ENCODE measurements around the gene DIS3L2.

DIS3L2 gene

DNA sequence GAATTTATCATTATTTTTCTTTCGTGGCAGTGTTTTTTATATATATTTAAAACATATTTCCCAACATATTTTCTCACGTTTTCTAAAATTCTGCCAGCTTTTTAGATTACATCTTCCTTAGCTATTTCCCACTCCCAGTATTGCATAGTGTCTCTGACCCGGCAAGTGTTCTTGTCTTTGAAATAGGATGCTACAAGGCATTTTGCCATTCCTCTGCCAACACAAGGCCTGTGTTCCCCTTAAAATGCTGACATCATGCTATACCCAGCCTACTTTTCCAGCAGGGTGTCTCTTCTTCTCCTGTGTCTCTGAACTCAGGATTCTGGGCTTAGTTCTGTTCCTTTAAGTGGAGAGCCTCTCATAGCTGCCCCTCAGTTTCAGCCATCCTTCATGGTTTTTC, 115.2 kb downstream of the DIS3L2 start:
- in situ Hi-C loops (cut with MboI; ENCODE audit: low pct_unique_long_range_greater_than_20kb, low sequenced_read_pairs, unreplicated experiment), result no loop called here
- TF ChIP-seq, protein P1, sequence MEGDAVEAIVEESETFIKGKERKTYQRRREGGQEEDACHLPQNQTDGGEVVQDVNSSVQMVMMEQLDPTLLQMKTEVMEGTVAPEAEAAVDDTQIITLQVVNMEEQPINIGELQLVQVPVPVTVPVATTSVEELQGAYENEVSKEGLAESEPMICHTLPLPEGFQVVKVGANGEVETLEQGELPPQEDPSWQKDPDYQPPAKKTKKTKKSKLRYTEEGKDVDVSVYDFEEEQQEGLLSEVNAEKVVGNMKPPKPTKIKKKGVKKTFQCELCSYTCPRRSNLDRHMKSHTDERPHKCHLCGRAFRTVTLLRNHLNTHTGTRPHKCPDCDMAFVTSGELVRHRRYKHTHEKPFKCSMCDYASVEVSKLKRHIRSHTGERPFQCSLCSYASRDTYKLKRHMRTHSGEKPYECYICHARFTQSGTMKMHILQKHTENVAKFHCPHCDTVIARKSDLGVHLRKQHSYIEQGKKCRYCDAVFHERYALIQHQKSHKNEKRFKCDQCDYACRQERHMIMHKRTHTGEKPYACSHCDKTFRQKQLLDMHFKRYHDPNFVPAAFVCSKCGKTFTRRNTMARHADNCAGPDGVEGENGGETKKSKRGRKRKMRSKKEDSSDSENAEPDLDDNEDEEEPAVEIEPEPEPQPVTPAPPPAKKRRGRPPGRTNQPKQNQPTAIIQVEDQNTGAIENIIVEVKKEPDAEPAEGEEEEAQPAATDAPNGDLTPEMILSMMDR (IDR thresholded peaks at IDR 0.05; ENCODE audit: extremely low read depth, insufficient read depth, missing control alignments), result no peak
- no peak for DNase-seq (ENCODE audit: low spot score)

GRCh38 chr2:232085164-232085563, 123.7 kb downstream of the DIS3L2 start:
- TF ChIP-seq, protein P1 (IDR thresholded peaks at IDR 0.05; ENCODE audit: extremely low read depth, insufficient read depth, missing control alignments), result no peak
- in situ Hi-C loops (cut with MboI; ENCODE audit: low pct_unique_long_range_greater_than_20kb, low sequenced_read_pairs, unreplicated experiment), result no loop called here
- DNase-seq (ENCODE audit: low spot score), result no peak

GRCh38 chr2:232085826-232086425, 124.4 kb downstream of the DIS3L2 start:
- DNase-seq (ENCODE audit: low spot score), result no peak

GRCh38 chr2:232088771-232089170, 127.3 kb downstream of the DIS3L2 start:
- TF ChIP-seq, protein P1 (IDR thresholded peaks at IDR 0.05; ENCODE audit: extremely low read depth, insufficient read depth, missing control alignments), result no peak

More at GRCh38 chr2:232085826-232086425, 124.4 kb downstream of the DIS3L2 start:
- in situ Hi-C loops (cut with MboI; ENCODE audit: low pct_unique_long_range_greater_than_20kb, low sequenced_read_pairs, unreplicated experiment), result no loop called here
- TF ChIP-seq, protein P1 (IDR thresholded peaks at IDR 0.05; ENCODE audit: extremely low read depth, insufficient read depth, missing control alignments), result no peak

DNA sequence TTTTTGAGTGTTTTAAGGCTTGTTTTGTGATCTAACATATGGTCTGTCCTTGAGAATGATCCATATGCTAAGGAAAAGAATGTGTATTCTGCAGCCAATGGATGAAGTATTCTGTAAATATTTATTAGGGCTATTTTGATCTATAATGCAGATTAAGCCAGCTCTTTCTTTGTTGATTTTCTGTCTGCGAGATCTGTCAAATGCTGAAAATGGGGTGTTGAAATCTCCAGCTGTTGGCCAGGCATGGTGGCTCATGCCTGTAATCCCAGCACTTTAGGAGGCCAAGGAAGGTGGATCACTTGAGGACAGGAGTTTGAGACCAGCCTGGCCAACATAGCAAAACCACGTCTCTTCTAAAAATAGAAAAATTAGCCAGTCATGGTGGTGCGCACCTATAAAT, 132.7 kb downstream of the DIS3L2 start:
- in situ Hi-C loops (cut with MboI; ENCODE audit: low pct_unique_long_range_greater_than_20kb, low sequenced_read_pairs, unreplicated experiment), result no loop called here
- DNase-seq (ENCODE audit: low spot score), result no peak
- TF ChIP-seq, protein P1 (IDR thresholded peaks at IDR 0.05; ENCODE audit: extremely low read depth, insufficient read depth, missing control alignments), result no peak

More at GRCh38 chr2:232088771-232089170, 127.3 kb downstream of the DIS3L2 start:
- in situ Hi-C loops (cut with MboI; ENCODE audit: low pct_unique_long_range_greater_than_20kb, low sequenced_read_pairs, unreplicated experiment), result no loop called here
- DNase-seq (ENCODE audit: low spot score), result no peak

GRCh38 chr2:232094883-232095282, 133.4 kb downstream of the DIS3L2 start:
- TF ChIP-seq, protein P1 (IDR thresholded peaks at IDR 0.05; ENCODE audit: extremely low read depth, insufficient read depth, missing control alignments), result no peak
- no peak for DNase-seq (ENCODE audit: low spot score)
- in situ Hi-C loops (cut with MboI; ENCODE audit: low pct_unique_long_range_greater_than_20kb, low sequenced_read_pairs, unreplicated experiment), result no loop called here

Measured in GM13977 (cell line).